Measurements from ENCODE around the gene OCA2. TPM values are rescaled to one million over a fixed set of nuclear protein-coding genes. Genes with fewer than 3 reads are reported as not detected.

OCA2 gene
- total and polyA plus RNA-seq, 2 of the 4 experiments (the other 2 are of a cell fraction), result under 0.01 to 0.03 TPM

DNA sequence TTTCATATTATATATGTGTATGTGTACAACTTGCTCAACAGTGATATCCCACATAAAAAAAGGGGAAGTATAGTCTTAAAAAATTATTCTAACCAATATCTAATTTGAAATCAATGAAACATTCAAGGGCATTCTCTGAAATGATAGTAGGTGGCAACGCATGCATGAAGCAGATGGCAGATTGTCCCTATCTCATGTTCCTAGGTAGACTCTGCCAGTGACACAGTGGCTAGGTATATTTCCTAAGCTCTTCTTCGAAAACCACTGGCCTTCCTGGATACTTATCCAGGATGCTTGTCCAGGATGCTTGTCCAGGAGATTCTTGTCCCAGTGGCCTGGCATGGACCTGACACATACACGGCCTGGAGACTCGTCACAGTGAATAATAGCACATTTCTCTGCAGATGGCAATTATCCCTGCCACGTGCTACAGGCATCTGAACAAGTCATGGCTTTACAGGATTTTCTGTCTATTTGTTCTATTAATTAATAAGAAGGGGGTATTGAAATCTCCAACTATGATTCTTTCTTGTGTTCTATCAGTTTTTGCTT is 54.9 kb downstream of the OCA2 start:
- no peak overlapping the region for H3K14ac ChIP-seq (replicated peaks; ENCODE audit: low read depth, low read length)
- no peak overlapping the region for H2BK120ac ChIP-seq (ENCODE audit: low read depth, low read length)
- TF ChIP-seq NFE2L2 (IDR thresholded peaks at IDR 0.05; ENCODE audit: low read depth, low read length) (no peak), POLR2A (IDR thresholded peaks at IDR 0.05; ENCODE audit: low read depth, low read length) (no peak), FOS (IDR thresholded peaks at IDR 0.05; ENCODE audit: low read depth, low read length) (no peak), CEBPB (IDR thresholded peaks at IDR 0.05; ENCODE audit: low read depth, low read length) (no peak), MAZ (IDR thresholded peaks at IDR 0.05; ENCODE audit: borderline replicate concordance, low read depth, low read length) (no peak)
- TF ChIP-seq, protein P1, sequence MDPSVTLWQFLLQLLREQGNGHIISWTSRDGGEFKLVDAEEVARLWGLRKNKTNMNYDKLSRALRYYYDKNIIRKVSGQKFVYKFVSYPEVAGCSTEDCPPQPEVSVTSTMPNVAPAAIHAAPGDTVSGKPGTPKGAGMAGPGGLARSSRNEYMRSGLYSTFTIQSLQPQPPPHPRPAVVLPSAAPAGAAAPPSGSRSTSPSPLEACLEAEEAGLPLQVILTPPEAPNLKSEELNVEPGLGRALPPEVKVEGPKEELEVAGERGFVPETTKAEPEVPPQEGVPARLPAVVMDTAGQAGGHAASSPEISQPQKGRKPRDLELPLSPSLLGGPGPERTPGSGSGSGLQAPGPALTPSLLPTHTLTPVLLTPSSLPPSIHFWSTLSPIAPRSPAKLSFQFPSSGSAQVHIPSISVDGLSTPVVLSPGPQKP (IDR thresholded peaks at IDR 0.05; ENCODE audit: borderline replicate concordance, low read depth, low read length), result no peak
- no peak overlapping the region for H4K5ac ChIP-seq (ENCODE audit: low read depth, low read length)
- no peak overlapping the region for H3K56ac ChIP-seq (ENCODE audit: extremely low read depth, insufficient read depth, low read length)
- CTCF ChIA-PET, result no interaction called here
- POLR2A ChIA-PET (ENCODE audit: unreplicated experiment), result no interaction called here
- H2BK15ac ChIP-seq (ENCODE audit: low read depth, low read length), result no peak overlapping the region
- no peak overlapping the region for H3K23ac ChIP-seq (ENCODE audit: low read depth, low read length)
- dilution Hi-C loops (cut with HindIII; ENCODE audit: low sequenced_read_pairs, unreplicated experiment) (no loop called here), in situ Hi-C loops (cut with MboI; ENCODE audit: low sequenced_read_pairs) (no loop called here), intact Hi-C loops (cut with micrococcal nuclease) (no loop called here)
- no peak overlapping the region for H2BK20ac ChIP-seq (ENCODE audit: low read depth, low read length)
- H2AFZ ChIP-seq (replicated peaks; ENCODE audit: low read length, poor library complexity), result no peak overlapping the region
- H3K4ac ChIP-seq (ENCODE audit: low read depth, low read length), result no peak overlapping the region
- no peak overlapping the region for H3K18ac ChIP-seq (ENCODE audit: low read depth, low read length)
- H2AK5ac ChIP-seq (ENCODE audit: low read depth, low read length), result no peak overlapping the region
- H4K20me1 ChIP-seq (ENCODE audit: insufficient read depth, low read length), result no peaks in the 10 kb centered on the region
- no peak overlapping the region for H3K4me2 ChIP-seq (ENCODE audit: low read depth, low read length)
- H4K8ac ChIP-seq (ENCODE audit: low read depth in 2 of 2, low read length in 2 of 2), result no peak overlapping the region
- no peak overlapping the region for H4K91ac ChIP-seq (ENCODE audit: insufficient read depth, low read depth, low read length)
- no peak overlapping the region for H3K4me3 ChIP-seq (ENCODE audit: insufficient read depth, low read depth, low read length)
- H2BK5ac ChIP-seq (ENCODE audit: low read depth, low read length, poor library complexity, severe bottlenecking), result no peak overlapping the region
- no peaks in the 10 kb centered on the region for H3K27me3 ChIP-seq (ENCODE audit: control insufficient read depth, insufficient read depth, low read length)
- H3K4me1 ChIP-seq (ENCODE audit: control insufficient read depth, insufficient read depth, low read length), result no peaks in the 10 kb centered on the region
- no peak overlapping the region for H3K9ac ChIP-seq (ENCODE audit: low read depth, low read length)
- ATAC-seq (ENCODE audit: low read depth) (no peak), DNase-seq (no peak)
- H3K36me3 ChIP-seq (ENCODE audit: control insufficient read depth, insufficient read depth, low read length), result no peaks in the 10 kb centered on the region
- no peaks in the 10 kb centered on the region for H3K9me1 ChIP-seq (ENCODE audit: insufficient read depth, low read length)
- no peaks in the 10 kb centered on the region for H3K79me1 ChIP-seq (ENCODE audit: low read depth in 1 of 2, low read length in 2 of 2)
- BruUV-seq (replicated peaks), result no TSS peak
- H3K9me3 ChIP-seq (ENCODE audit: control insufficient read depth, insufficient read depth, low read length), result no peaks in the 10 kb centered on the region
- no CpG with 5 or more reads among the region's 5 CpGs for WGBS, 2 experiments (ENCODE audit: extremely low coverage in 2 of 2, insufficient read length in 1 of 2)
- H2AK9ac ChIP-seq (replicated peaks; ENCODE audit: low read depth, low read length, poor library complexity), result no peak overlapping the region
- no peak overlapping the region for H3K27ac ChIP-seq (ENCODE audit: insufficient read depth, low read length)

Measured in IMR-90 (cell line).